ENCODE results near the gene SMIM10L2A.
"Not testable (repeated sequence)": the region's sequence is repeated elsewhere in the genome, so short reads cannot be mapped to it uniquely, and the experiment has no call there.

Gene SMIM10L2A

GRCh38 chrX:135396566-135396965, 25.2 kb upstream of the SMIM10L2A start:
- Histone ChIP-seq H2BK5ac (ENCODE audit: low read depth, low read length, poor library complexity, severe bottlenecking) (no peak overlapping the region), H4K91ac (ENCODE audit: low read length) (no peak overlapping the region), H2BK120ac (ENCODE audit: low read depth, low read length) (no peak overlapping the region), H2BK15ac (ENCODE audit: low read depth, poor library complexity, severe bottlenecking) (no peak overlapping the region), H3K4me3 (ENCODE audit: insufficient read depth in 1 of 2, low read depth in 1 of 2, low read length in 2 of 2) (no peak overlapping the region), H3K23ac (ENCODE audit: low read length in 2 of 2) (no peak overlapping the region), H3K4me1 (ENCODE audit: control insufficient read depth, insufficient read depth, low read depth, low read length) (no peaks in the 10 kb centered on the region), H3K14ac (ENCODE audit: low read length in 2 of 2) (no peak overlapping the region), H3K36me3 (ENCODE audit: control insufficient read depth in 1 of 2, insufficient read depth in 2 of 2, low read depth in 1 of 2, low read length in 2 of 2) (no peaks in the 10 kb centered on the region), H3K4ac (ENCODE audit: low read depth in 1 of 2, low read length in 2 of 2) (no peak overlapping the region), H3K9me3 (ENCODE audit: control insufficient read depth, low read length) (no peaks in the 10 kb centered on the region), H3K4me2 (ENCODE audit: low read length, poor library complexity, severe bottlenecking) (no peak overlapping the region), H2AK5ac (ENCODE audit: low read length, severe bottlenecking) (no peak overlapping the region), H3K27ac (ENCODE audit: low read length, poor library complexity, severe bottlenecking) (no peak overlapping the region), H3K79me1 (replicated peaks; ENCODE audit: low read length, poor library complexity, severe bottlenecking) (no peaks in the 10 kb centered on the region), H4K8ac (ENCODE audit: low read length) (no peak overlapping the region), H2BK12ac (ENCODE audit: low read length in 2 of 2) (no peak overlapping the region), H3K9ac (ENCODE audit: low read length) (no peak overlapping the region), H3K27me3 (ENCODE audit: control insufficient read depth in 1 of 2, insufficient read depth in 1 of 2, low read length in 2 of 2) (peaks cover 0 to 6% of the 10 kb centered on the region in 2 experiments), H3K18ac (ENCODE audit: low read depth in 1 of 2, low read length in 2 of 2) (no peak overlapping the region), H2AFZ (ENCODE audit: low read depth, low read length) (no peak overlapping the region)
- no peak for DNase-seq
- WGBS, result 67% methylated on average over 3 of the region's 3 CpGs

GRCh38 chrX:135397652-135398051, 24.1 kb upstream of the SMIM10L2A start:
- no peak overlapping the region for H3K4me3 ChIP-seq (ENCODE audit: insufficient read depth in 1 of 2, low read depth in 1 of 2, low read length in 2 of 2)
- H4K8ac ChIP-seq (ENCODE audit: low read length), result no peak overlapping the region
- no peak for DNase-seq
- H2BK12ac ChIP-seq (ENCODE audit: low read length in 2 of 2), result no peak overlapping the region
- no peaks in the 10 kb centered on the region for H3K79me1 ChIP-seq (replicated peaks; ENCODE audit: low read length, poor library complexity, severe bottlenecking)
- H3K4ac ChIP-seq (ENCODE audit: low read depth in 1 of 2, low read length in 2 of 2), result no peak overlapping the region
- no peak overlapping the region for H3K27ac ChIP-seq (ENCODE audit: low read length, poor library complexity, severe bottlenecking)
- no peak overlapping the region for H3K4me2 ChIP-seq (ENCODE audit: low read length, poor library complexity, severe bottlenecking)
- H3K4me1 ChIP-seq (ENCODE audit: control insufficient read depth, insufficient read depth, low read depth, low read length), result no peaks in the 10 kb centered on the region
- no peak overlapping the region for H3K23ac ChIP-seq (ENCODE audit: low read length in 2 of 2)
- no peak overlapping the region for H3K18ac ChIP-seq (ENCODE audit: low read depth in 1 of 2, low read length in 2 of 2)
- H3K9me3 ChIP-seq (ENCODE audit: control insufficient read depth, low read length), result no peaks in the 10 kb centered on the region
- WGBS, result no CpG with 5 or more reads among the region's 2 CpGs
- no peak overlapping the region for H3K14ac ChIP-seq (ENCODE audit: low read length in 2 of 2)
- no peak overlapping the region for H4K91ac ChIP-seq (ENCODE audit: low read length)
- no peak overlapping the region for H2BK15ac ChIP-seq (ENCODE audit: low read depth, poor library complexity, severe bottlenecking)
- no peak overlapping the region for H2BK5ac ChIP-seq (ENCODE audit: low read depth, low read length, poor library complexity, severe bottlenecking)
- H2BK120ac ChIP-seq (ENCODE audit: low read depth, low read length), result no peak overlapping the region
- H2AK5ac ChIP-seq (ENCODE audit: low read length, severe bottlenecking), result no peak overlapping the region
- no peak overlapping the region for H2AFZ ChIP-seq (ENCODE audit: low read depth, low read length)
- no peaks in the 10 kb centered on the region for H3K36me3 ChIP-seq (ENCODE audit: control insufficient read depth in 1 of 2, insufficient read depth in 2 of 2, low read depth in 1 of 2, low read length in 2 of 2)
- H3K9ac ChIP-seq (ENCODE audit: low read length), result no peak overlapping the region
- peaks cover 0 to 15% of the 10 kb centered on the region in 2 experiments for H3K27me3 ChIP-seq (ENCODE audit: control insufficient read depth in 1 of 2, insufficient read depth in 1 of 2, low read length in 2 of 2)

- H3K18ac ChIP-seq (ENCODE audit: low read depth in 1 of 2, low read length in 2 of 2), result no peak overlapping the region
- H3K23ac ChIP-seq (ENCODE audit: low read length in 2 of 2), result no peak overlapping the region
- no peaks in the 10 kb centered on the region for H3K36me3 ChIP-seq (ENCODE audit: control insufficient read depth in 1 of 2, insufficient read depth in 2 of 2, low read depth in 1 of 2, low read length in 2 of 2)
- H2BK120ac ChIP-seq (ENCODE audit: low read depth, low read length), result no peak overlapping the region
- H2AK5ac ChIP-seq (ENCODE audit: low read length, severe bottlenecking), result no peak overlapping the region
- H3K4me3 ChIP-seq (ENCODE audit: insufficient read depth in 1 of 2, low read depth in 1 of 2, low read length in 2 of 2), result no peak overlapping the region
- H3K79me1 ChIP-seq (replicated peaks; ENCODE audit: low read length, poor library complexity, severe bottlenecking), result no peaks in the 10 kb centered on the region
- no peaks in the 10 kb centered on the region for H3K9me3 ChIP-seq (ENCODE audit: control insufficient read depth, low read length)
- no peaks in the 10 kb centered on the region for H3K4me1 ChIP-seq (ENCODE audit: control insufficient read depth, insufficient read depth, low read depth, low read length)
- H3K27ac ChIP-seq (ENCODE audit: low read length, poor library complexity, severe bottlenecking), result no peak overlapping the region
- H2BK5ac ChIP-seq (ENCODE audit: low read depth, low read length, poor library complexity, severe bottlenecking), result no peak overlapping the region
- no peak overlapping the region for H2BK15ac ChIP-seq (ENCODE audit: low read depth, poor library complexity, severe bottlenecking)
- H3K4ac ChIP-seq (ENCODE audit: low read depth in 1 of 2, low read length in 2 of 2), result no peak overlapping the region
- peaks cover 0 to 43% of the 10 kb centered on the region in 2 experiments for H3K27me3 ChIP-seq (ENCODE audit: control insufficient read depth in 1 of 2, insufficient read depth in 1 of 2, low read length in 2 of 2)
- no peak for DNase-seq
- no peak overlapping the region for H2AFZ ChIP-seq (ENCODE audit: low read depth, low read length)
- H3K9ac ChIP-seq (ENCODE audit: low read length), result no peak overlapping the region
- H3K4me2 ChIP-seq (ENCODE audit: low read length, poor library complexity, severe bottlenecking), result no peak overlapping the region
- H4K8ac ChIP-seq (ENCODE audit: low read length), result no peak overlapping the region
- H2BK12ac ChIP-seq (ENCODE audit: low read length in 2 of 2), result no peak overlapping the region
- H3K14ac ChIP-seq (ENCODE audit: low read length in 2 of 2), result no peak overlapping the region
- H4K91ac ChIP-seq (ENCODE audit: low read length), result no peak overlapping the region
These were observed 18.4 kb upstream of the SMIM10L2A start for GRCh38 chrX:135403374-135403773.

- not testable (repeated sequence) for H3K4me2 ChIP-seq (ENCODE audit: low read length, poor library complexity, severe bottlenecking)
These were observed 15.3 kb upstream of the SMIM10L2A start for GRCh38 chrX:135406428-135406827.

More at GRCh38 chrX:135406428-135406827, 15.3 kb upstream of the SMIM10L2A start:
- H3K36me3 ChIP-seq (ENCODE audit: control insufficient read depth in 1 of 2, insufficient read depth in 2 of 2, low read depth in 1 of 2, low read length in 2 of 2); H3K79me1 ChIP-seq (replicated peaks; ENCODE audit: low read length, poor library complexity, severe bottlenecking); H2AK5ac ChIP-seq (ENCODE audit: low read length, severe bottlenecking); H2BK15ac ChIP-seq (ENCODE audit: low read depth, poor library complexity, severe bottlenecking); H3K14ac ChIP-seq (ENCODE audit: low read length in 2 of 2); H3K4me3 ChIP-seq (ENCODE audit: insufficient read depth in 1 of 2, low read depth in 1 of 2, low read length in 2 of 2); H4K8ac ChIP-seq (ENCODE audit: low read length); H3K27ac ChIP-seq (ENCODE audit: low read length, poor library complexity, severe bottlenecking); H3K23ac ChIP-seq (ENCODE audit: low read length in 2 of 2); H3K18ac ChIP-seq (ENCODE audit: low read depth in 1 of 2, low read length in 2 of 2); H3K9me3 ChIP-seq (ENCODE audit: control insufficient read depth, low read length); DNase-seq; H2AFZ ChIP-seq (ENCODE audit: low read depth, low read length); H2BK12ac ChIP-seq (ENCODE audit: low read length in 2 of 2); H3K4ac ChIP-seq (ENCODE audit: low read depth in 1 of 2, low read length in 2 of 2); H2BK5ac ChIP-seq (ENCODE audit: low read depth, low read length, poor library complexity, severe bottlenecking); H3K9ac ChIP-seq (ENCODE audit: low read length); H3K4me1 ChIP-seq (ENCODE audit: control insufficient read depth, insufficient read depth, low read depth, low read length); H2BK120ac ChIP-seq (ENCODE audit: low read depth, low read length); H4K91ac ChIP-seq (ENCODE audit: low read length): not testable (repeated sequence)
- H3K27me3 ChIP-seq (ENCODE audit: control insufficient read depth in 1 of 2, insufficient read depth in 1 of 2, low read length in 2 of 2), result peaks cover 0 to 42% of the 10 kb centered on the region in 2 experiments
- WGBS, result 17% methylated on average over 5 of the region's 12 CpGs

Data from mesenchymal stem cell (in vitro differentiated cells and primary cell).